Measurements from ENCODE around the gene LARP1. TPM values are rescaled to one million over a fixed set of nuclear protein-coding genes. Genes with fewer than 3 reads are reported as not detected.

Gene LARP1
- total RNA-seq, 1 experiment from 2014 or later, result 48.5 TPM

DNA sequence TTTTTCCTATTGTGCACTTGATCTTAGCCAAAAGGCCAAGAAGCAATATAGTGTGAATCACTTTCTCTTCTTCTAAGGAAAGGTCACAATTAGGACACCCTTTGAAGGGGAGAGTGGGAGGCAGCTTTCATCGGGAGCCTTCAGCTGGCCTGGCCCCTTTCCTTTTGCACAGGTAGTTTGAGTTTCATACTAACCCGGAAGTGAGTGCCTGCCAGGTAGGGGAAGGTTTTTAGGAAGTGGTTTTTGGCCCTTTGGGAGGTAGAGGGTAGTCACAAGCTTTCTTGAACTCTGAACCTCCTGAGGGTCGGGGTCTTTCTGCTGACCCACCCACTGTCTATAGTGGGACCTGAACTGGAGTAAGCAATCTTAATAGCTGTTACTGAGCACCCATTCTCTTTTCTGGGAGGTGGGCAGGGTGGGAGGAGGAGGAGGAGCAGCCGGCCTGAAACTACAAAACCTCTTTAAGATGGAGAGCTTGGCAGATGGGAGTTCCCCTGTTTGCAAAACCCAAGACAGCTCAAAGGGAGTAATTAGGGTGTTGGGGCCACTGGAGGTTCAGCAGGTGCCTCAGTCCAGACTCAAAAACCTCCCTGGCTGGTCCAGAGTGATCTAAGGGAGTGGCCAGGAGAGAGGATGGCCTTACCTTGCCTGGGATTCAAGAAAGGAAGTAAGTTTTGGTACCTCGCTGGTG lies 6.0 kb downstream of the LARP1 start:
- DNase-seq (ENCODE audit: low spot score), result no peak

DNA sequence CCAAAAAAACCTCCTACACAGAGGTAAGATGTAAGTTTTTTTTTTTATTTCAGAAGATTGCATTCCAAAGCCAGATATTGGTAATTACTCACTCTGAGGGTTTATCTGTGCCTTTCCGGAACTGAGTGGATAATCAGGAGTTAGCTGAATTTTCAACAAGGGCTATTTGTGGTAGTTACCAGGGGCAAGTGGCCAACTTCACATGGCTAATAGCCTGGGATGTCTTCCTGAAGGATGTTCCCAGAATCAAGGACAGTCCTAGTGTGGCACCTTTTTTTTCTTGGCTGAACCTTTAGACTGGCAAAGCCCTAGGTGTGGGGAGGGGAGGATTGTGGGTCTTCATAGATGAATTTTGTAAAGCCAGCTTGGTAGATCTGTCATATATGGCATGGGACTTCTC lies 7.1 kb downstream of the LARP1 start:
- DNase-seq (ENCODE audit: low spot score), result no peak

DNA sequence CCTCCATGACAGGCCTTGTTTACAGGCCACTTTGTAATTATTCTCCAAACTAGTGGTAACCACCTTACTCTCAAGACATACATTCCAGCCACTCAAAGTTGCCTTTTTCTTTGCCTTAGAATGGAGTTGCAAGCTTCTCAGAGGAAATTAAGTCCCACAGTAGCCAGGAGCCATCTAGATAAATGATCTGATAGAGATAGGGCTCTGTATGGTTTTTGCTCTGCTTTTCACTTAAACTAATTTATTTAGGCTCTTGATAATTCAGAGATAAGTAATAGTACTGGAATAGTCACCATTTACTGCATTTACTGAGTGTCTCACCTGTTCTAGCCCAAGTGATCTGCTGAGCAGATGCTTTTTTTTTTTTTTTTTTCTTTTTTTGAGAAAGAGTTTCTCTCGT lies 7.5 kb downstream of the LARP1 start:
- DNase-seq (ENCODE audit: low spot score), result no peak

DNA sequence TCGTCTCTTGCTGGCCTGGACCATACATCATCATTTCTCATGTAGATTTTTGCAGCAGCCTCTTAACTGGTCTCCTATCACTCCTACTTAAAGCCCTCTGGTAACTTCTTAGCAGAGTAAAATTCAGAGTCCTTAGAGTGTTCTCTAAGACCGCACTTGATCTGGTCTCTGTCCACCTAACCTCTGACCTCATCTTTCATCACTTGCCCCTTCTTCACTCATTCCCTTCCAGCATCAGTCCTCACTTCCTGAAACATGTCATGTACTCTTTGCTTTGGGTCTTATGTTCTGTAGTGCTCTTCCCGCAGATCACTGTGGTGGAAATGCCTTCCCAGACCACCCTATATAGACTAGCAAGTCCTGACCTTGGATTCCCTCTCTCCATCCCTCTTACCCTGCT lies 9.8 kb downstream of the LARP1 start:
- no peak for DNase-seq (ENCODE audit: low spot score)

DNA sequence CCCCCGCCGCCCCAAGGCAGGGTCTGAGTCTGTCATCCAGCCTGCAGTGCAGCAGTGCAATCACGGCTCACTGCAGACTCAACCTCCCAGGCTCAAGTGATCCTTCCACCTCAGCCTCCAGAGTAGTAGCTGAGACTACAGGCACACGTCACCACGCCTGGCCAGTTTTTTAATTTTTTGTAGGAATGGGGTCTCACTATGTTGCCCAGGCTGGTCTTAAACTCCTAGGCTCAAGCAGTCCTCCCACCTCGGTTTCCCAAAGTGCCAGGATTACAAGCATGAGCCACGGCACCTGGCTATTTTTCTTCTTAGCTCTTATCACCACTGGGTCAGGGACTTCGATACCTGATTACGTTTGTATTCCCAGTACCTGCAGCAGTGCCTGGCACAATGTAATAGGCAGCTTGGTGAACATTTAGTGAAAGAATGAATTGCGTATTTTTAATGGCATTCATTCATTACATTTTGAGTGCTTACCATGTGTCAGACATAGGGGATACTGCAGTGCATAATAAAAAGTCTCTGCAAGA lies 10.3 kb downstream of the LARP1 start:
- DNase-seq (ENCODE audit: low spot score), result no peak

DNA sequence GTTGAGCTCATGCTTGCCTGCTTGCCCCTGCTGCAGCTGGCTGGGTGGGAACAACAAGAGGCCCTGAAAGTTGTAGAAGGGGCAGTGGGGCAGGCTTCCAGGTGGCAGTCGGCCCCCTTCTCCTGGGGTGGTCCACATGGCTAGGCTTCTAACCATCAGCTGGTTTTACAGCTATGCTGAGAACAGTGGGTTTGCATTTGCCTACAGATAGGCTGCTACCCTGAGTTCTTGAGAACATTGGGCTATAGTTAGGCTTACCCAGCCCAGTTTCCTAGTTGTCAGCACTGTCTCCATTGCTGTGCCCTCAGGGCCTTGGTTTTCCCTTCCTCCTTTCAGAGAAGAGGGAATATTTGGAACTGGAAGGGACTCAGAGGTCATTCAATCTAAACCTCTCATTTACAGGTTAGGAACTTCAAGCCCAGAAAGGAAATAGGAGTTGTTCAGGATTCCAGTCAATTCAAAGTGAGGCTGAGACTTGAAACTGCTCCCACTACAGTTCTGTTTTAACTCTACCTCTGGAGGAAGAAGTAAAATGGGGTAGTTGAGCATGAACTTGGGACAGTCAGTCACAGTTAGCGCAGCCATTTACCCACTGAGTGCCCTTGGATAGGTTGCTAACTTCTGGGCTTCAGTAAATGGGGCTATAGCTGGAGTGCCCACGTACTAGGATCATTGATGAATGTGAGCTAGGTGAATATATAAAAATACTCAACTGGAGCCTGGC lies 11.5 kb downstream of the LARP1 start:
- DNase-seq (ENCODE audit: low spot score), result no peak

DNA sequence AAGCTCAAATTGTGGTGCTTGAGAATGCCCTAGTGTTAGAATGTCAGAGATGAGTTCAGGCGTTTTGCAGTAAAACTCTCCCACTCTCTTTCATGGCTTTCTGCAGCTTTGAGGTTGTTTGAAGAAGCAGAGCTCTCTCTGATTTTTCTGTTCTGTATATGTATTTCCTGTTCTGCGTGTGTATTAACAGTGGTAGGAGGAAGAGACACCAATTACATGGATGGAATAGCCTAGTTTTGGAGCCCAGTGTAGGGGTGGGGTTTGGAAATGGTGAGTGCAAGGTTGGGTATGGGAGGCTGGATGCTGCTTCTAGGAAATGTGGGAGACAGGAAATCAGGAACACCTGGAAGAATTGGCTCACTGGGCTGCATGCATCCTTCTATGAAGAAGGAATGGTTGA lies 12.4 kb downstream of the LARP1 start:
- no peak for DNase-seq (ENCODE audit: low spot score)

DNA sequence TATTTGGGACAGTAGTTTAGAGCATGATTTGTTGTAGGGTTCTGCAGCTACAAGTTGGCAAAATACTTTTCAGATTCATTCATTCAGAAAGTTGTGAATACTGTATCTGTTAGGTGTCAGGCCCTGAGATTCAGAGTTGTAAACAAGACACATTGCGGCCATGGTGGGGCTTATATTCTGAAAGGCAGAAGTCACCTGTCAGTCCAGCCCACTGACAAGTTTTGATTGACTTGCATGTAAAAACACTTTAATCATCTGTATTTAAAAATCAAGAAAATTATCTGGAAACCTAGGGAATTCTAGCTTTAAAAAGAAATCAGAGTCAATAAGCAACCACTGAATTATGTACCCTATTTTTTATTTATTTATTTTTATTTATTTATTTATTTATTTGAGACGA lies 13.0 kb downstream of the LARP1 start:
- DNase-seq (ENCODE audit: low spot score), result no peak

DNA sequence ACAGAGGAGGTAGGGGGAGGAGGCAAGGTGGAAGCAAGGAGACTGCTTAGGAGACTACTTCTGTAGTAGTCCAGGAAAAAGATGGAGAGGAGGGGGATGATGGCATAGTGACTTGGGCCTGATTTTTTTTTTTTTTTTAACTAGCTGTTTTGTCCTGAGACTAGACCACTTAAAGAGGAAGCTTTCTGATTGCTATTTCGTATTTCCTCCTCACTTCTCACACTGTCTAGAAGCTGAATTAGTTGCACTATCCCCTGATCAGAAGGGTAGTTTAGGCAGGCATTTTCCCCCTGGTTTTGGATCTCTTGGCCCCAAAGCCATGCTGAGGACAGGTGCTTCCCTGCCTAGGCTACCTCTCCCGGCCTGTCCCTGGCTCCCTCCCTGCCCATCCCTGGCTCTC lies 14.9 kb downstream of the LARP1 start:
- no peak for DNase-seq (ENCODE audit: low spot score)

DNA sequence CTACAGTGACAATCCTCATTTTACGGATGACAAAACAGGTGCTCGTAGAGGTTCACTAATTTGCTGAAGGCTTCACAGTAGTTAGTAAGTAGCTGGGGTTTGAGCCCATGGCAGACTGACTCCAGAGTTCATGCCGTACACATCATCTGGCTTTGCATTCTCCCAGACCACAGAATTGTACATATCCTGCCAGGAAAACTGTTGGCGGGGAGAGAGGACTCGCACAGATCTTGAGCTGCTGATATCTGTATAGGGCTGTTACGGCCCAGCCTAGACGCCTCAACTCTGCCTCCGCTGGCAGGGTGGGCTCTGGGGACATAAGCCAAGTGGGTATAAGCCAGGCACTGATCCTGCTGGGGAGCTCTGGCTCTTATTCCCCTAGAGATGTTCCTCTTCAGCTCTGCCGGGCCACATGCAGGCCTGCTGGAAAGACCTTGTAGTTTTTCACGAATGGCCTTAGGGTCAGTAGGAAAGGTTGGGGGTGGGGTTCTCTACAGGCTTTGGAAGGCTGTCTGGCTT lies 16.3 kb downstream of the LARP1 start:
- DNase-seq (ENCODE audit: low spot score), result peak; percentile 21

DNA sequence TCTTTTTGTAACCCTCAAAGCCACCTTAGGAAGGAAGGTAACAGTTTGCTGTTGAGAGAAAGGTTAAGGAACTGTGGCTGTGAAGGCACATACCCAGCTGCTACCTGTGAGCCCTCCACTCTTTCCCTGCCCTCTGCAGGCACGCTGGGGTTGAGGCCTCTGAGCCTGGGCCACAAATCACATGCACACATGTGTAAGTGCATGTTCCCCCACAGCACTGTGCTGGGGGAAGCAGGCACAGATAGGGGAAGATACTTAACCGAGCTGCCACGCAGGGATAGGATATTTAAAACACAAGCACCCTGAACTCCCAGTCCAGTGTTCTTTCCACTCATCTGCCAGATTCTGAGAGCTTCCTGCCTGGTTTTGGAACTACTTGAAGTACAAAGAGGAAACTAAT lies 18.1 kb downstream of the LARP1 start:
- no peak for DNase-seq (ENCODE audit: low spot score)

DNA sequence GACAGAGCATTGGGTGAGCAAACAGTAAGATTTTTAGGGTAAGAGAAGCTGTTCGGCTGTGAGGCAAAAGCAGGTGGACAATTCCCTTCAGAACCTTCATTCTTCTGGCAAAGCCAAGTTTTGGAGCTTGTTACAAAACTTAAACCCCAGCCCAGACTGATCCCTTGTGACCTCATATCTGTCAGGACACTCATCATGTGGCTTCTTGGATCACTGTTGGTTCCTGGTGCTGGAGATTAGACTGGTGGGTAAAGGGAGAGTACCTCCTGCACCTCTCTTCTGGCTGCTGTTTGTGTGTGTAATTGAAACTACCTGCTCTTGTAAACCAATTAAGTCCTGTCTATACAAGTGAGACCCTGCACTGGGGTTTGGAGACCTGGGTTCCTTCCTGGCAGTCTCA lies 21.0 kb downstream of the LARP1 start:
- DNase-seq (ENCODE audit: low spot score), result no peak

DNA sequence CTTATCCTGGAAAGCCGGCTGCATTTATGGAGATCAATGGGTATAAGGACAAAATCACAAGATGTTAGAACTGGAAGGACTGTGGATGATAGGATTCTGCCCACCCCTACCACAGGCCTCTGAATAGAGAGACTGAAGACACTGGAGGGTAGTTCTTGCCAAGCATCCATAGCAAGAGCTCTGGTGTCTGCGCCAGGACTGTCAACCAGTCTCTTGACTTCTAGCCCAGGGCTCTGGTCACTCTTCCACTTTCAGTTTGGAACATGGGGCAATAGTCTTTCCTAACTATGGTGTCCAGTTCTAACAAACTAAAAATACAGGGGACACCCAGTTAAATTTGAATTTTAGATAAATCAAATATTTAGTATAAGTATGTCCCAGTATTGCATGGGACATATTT lies 23.4 kb downstream of the LARP1 start:
- no peak for DNase-seq (ENCODE audit: low spot score)

DNA sequence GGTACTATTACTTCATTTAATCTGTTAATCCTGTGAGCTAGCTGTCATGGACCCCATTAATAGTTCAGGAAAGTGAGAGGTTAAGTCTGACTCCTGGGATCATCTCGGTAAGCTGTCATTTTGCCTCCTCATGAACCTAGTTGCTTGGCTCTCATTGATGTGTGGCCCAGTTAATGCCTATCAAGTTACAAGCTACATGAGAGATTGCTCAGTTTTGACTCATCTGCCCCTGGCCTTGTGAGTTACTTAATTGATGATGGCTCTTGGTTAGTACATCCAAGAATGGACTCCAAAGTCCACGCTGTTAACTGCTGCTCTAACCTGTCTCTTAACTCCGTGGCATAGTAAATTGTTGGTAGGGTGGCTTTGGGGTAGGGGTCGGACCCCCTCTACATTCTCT lies 23.9 kb downstream of the LARP1 start:
- no peak for DNase-seq (ENCODE audit: low spot score)

DNA sequence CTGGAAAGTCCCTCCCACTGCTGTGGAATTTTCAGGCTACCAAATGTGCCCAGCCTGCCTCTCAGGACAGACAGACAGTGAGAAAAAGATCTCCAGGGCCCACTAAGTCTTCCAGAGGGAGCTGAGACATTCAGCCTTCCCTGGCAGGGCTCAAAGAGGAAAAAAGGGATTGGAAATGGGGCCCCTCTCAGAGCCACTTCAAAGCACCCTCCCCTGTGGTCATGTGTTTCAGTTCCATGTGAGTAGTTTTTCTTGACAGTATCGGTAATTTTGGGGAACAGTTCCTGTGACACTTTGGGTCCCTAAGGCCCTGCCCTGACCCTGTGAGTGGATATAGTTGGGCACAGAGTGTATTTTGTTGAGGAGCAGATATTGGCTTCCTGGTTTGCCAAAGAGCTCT lies 25.0 kb downstream of the LARP1 start:
- no peak for DNase-seq (ENCODE audit: low spot score)

DNA sequence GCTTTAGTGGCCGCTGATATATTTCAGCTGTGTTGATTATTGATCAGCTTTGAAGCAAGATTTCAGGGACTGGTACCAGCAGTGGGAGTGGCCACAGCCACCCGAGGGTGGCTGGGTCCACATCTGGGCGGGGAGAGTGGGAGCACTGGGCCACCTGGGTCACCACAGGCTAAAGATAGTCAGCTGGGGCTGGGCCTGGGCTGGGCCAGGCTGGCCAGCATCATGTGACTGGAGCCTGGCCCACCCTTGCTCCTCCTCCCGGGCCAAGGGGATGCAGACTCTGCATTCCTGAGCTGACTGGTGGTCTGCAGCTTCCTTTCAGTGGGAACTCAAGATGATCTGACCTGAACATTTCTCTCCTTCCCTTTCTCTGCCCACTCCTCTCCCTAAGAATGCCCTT lies 27.1 kb downstream of the LARP1 start:
- no peak for DNase-seq (ENCODE audit: low spot score)

DNA sequence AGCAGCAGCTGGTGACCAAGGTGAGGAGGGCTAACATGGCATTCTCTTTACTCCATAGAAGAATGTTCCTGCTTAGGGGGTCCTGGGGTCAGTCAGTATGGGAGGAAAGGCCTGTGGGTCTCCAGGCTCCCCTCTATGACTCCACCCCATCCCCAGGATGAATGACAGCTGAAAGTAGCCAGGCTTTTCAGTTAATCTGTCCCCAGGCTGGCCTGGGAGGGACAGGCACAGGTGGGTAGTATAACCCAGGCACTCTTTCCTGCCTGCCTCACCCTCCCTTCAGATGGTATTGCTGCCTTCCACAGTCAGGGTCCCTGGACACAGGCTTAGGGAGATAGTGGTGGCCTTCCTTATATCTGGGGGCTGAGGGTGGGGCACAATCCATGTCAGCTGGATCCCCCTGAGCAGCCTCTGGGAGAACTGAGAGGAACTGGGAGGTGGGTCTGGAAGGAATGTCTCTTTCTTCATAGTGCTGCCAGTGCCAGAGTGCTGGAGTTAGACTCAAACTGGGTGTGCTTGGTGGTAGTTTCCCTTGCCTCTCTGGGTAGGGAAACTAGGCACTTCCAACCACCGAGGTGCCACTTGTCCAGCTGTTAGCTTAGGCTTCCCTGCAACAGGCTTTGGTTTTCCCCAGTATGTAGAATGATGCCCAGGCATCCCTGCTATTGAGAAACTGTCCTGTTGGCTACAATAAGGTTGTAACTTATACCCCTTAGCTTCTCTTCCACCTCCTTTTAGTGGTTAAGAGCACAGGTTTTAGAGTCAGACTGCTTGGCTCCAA lies 27.8 kb downstream of the LARP1 start:
- no peak for DNase-seq (ENCODE audit: low spot score)

DNA sequence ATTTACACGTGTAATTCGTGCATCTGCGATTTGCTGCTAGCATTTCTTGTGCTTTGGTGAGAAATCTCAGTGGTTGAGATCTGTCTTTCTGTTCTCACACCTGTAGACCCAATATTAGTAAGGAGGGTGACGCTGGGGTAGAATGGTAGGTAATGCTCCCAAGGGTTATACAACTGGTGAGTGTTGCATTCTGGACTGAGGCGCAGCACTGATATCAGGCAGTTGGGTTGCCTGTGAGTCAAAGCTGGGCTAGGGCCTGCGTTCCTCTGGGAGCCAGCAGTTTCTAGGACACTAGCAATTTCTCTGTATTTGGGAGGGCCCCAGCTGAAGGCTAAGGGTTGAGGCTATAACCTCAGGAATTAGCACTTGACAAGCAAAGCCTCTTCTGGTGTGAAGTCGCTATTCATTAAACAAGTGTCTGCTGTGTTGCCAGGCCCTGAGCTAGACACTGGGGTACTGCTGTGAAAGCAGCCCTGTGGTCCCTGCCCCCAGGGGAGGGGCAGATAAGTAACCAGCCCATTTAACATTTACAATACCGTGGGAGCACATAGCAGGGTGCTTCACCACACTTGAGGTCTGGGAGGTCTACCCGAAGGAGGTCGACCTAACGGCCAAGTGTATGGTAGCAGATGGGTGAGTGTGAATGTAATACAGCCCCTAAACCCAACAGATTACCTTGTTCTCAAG lies 28.7 kb downstream of the LARP1 start:
- DNase-seq (ENCODE audit: low spot score), result no peak

DNA sequence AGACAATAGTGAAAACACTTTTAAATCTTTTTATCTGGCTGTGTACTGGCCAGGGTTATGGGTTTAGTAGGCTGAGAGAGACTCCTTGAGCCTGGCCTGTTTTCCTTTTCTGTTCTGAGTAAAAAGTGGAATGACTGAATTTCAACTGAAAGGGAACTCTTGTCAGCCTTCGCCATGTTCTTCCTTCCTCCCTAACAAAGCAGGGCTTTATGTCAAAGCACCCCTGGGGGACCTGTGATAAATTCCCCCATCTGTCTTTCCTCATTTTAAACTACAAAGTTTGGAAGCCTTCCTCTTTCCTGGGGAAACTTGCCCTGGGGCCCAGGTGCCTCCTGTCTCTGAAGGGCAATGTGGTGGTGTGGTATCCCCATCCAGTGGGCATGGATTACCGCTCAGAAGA lies 29.7 kb downstream of the LARP1 start:
- no peak for DNase-seq (ENCODE audit: low spot score)

DNA sequence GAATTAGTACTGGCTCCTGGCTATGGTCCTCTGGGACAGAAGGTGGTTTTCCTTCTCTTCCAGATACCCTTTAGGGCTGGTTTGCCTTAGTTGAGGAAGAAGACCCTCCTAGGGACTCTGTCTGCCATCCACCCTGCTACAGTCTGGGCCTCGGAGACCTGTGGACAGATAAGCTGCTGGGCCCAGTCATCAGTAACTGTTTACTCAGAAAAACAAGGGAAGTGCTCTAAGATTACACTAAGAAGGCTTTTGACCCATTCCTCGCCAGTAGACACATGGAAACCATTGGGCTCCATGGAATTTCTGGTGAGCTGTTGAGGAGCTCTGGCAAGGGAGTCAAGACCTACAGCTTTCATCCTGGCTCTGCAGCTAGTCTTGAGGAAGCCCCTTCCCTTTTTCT lies 31.2 kb downstream of the LARP1 start:
- DNase-seq (ENCODE audit: low spot score), result no peak

DNA sequence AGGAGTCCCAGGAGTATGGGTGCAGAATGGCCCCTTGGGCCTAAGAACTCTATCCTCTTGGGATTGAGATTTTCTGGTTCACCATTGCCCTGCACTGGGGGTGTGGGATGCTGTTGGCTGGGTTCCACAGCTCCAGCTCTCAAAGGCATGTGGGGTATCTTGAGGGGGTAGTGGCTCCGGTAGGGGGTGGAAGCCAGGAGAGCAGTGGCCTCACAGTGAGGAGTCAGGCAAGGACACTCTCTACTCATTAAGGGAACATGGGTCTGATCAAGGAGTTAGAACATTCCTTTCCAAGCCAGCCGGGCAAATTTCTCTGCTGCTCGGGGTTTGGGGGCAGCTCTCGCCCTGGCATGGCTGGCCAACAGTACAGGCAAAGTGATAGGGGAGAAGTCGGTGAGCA lies 33.0 kb downstream of the LARP1 start:
- no peak for DNase-seq (ENCODE audit: low spot score)

DNA sequence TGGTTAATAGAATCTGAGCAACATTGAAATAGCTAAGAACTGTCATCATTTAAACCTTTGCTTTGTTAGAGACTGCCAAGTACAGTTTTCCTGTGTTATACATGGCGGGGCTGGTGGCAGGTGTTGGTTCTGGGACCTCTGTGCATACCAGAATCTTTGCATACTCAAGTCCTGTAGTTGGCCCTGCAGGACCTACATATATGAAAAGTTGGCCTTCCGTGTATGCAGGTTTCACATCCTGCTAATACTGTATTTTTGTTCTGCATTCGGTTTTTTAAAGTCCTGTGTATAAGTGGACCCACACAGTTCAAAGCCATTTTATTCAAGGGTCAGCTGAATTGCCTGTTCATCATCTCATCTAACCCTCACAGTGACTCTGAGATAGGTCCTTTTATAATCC lies 36.4 kb downstream of the LARP1 start:
- no peak for DNase-seq (ENCODE audit: low spot score)
